Right atrium auricular region (tissue), 2 donors: ENCODE measurements around the gene RPL41. TPM values are rescaled to one million over a fixed set of nuclear protein-coding genes. Genes with fewer than 3 reads are reported as not detected.
"Not testable (repeated sequence)": the region's sequence is repeated elsewhere in the genome, so short reads cannot be mapped to it uniquely, and the experiment has no call there.

Experiments used
- DNase-seq: peaks from one replicate; pipeline ENCODE4 v3.0.0-alpha.2; 2019; ENCODE audit warnings: low spot score
- H3K27ac ChIP-seq, 2 donors: fragments of 200-600 bp; sonication (generic); 1 replicate in 1 of 2; 2 replicates in 1 of 2; pipeline ENCODE4 v1.5.1; 2016 to 2019
- H3K27me3 ChIP-seq, 2 donors: fragments of 200-600 bp; sonication (generic); one replicate each; pipeline versions ENCODE4 v1.5.1 to v1.6.0; 2017 to 2019
- H3K36me3 ChIP-seq: fragments of 200-600 bp; sonication (generic); one replicate; pipeline ENCODE4 v1.5.1; 2016
- H3K4me1 ChIP-seq, 2 donors: fragments of 200-600 bp; sonication (generic); one replicate each; pipeline versions ENCODE4 v1.5.1 to v1.6.0; 2017 to 2019
- H3K4me3 ChIP-seq, 2 donors: fragments of 200-600 bp; sonication (generic); 1 replicate in 1 of 2; 2 replicates in 1 of 2; pipeline ENCODE4 v1.5.1; 2017 to 2019; ENCODE audit warnings: mild to moderate bottlenecking in 1 of 2, moderate library complexity in 1 of 2
- H3K9me3 ChIP-seq, 2 donors: fragments of 200-600 bp; sonication (generic); one replicate each; pipeline ENCODE4 v1.5.1; 2019
- total RNA-seq, 2 donors: library from RNA; depleted of rRNA; stranded (reverse); fragments of >200 nt; gene quantifications; one replicate each; pipeline ENCODE4 v1.1.0, GENCODE V29; 2016
- TF ChIP-seq, protein P1 (sequence below), 2 donors: fragments of 200-600 bp; sonication (generic); IDR thresholded peaks; one replicate each; pipeline ENCODE4 v1.5.1; 2019; ENCODE audit warnings: antibody characterized with exemption in 2 of 2

Gene RPL41
- total RNA-seq, 2 donors from 2014 or later, result 606 to 2,188 TPM

DNA sequence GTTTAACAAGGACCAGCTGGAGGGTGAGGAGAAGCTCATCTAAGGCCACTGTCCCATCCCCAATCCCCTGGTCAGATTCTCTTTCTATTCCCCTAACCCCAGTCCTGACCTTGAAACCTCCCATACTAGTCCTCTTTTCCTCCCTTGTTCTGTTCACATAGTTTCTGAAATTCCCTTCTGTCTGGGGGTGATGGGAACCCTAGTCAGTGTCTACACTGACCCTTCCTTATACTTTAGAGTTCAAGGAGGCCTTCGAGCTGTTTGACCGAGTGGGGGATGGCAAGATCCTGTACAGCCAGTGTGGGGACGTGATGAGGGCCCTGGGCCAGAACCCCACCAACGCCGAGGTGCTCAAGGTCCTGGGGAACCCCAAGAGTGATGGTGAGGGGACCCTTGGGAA, 38.4 kb downstream of the RPL41 start:
- H3K27me3 ChIP-seq, result no peaks in the 10 kb centered on the region
- H3K4me1 ChIP-seq, result peaks cover 0 to 29% of the 10 kb centered on the region in 2 donors
- no peak overlapping the region for H3K27ac ChIP-seq
- peaks cover 5% of the 10 kb centered on the region for H3K36me3 ChIP-seq
- H3K4me3 ChIP-seq, result no peak overlapping the region
- no peaks in the 10 kb centered on the region for H3K9me3 ChIP-seq
- no peak for DNase-seq
- TF ChIP-seq, protein P1, sequence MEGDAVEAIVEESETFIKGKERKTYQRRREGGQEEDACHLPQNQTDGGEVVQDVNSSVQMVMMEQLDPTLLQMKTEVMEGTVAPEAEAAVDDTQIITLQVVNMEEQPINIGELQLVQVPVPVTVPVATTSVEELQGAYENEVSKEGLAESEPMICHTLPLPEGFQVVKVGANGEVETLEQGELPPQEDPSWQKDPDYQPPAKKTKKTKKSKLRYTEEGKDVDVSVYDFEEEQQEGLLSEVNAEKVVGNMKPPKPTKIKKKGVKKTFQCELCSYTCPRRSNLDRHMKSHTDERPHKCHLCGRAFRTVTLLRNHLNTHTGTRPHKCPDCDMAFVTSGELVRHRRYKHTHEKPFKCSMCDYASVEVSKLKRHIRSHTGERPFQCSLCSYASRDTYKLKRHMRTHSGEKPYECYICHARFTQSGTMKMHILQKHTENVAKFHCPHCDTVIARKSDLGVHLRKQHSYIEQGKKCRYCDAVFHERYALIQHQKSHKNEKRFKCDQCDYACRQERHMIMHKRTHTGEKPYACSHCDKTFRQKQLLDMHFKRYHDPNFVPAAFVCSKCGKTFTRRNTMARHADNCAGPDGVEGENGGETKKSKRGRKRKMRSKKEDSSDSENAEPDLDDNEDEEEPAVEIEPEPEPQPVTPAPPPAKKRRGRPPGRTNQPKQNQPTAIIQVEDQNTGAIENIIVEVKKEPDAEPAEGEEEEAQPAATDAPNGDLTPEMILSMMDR (IDR thresholded peaks at IDR 0.05), result no peak

DNA sequence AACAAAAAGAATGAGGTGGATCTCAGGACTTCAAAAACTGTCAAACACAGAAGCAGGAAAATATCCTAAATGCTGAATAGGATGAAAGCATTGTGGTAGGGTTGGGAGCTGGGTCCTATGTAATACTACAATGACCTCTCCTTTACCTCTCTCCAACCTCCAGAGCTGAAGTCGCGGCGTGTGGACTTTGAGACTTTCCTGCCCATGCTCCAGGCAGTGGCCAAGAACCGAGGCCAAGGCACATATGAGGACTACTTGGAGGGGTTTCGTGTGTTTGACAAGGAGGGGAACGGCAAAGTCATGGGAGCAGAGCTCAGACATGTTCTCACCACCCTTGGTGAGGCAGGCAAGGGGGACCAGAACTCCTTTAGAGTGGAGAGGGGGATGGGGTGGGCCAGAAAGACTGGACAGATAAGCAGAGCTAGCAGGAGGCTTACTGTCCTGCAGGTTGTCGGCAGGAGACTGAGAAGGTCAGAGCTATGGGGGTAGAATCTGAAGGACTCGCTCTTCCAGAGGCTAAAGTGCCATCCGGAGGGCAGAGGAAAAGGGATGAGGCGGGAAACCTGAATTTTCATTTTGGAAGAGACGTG, 38.9 kb downstream of the RPL41 start:
- Histone ChIP-seq H3K27ac (no peak overlapping the region), H3K4me3 (no peak overlapping the region), H3K4me1 (peaks cover 0 to 35% of the 10 kb centered on the region in 2 donors), H3K36me3 (peaks cover 11% of the 10 kb centered on the region), H3K27me3 (no peaks in the 10 kb centered on the region), H3K9me3 (no peaks in the 10 kb centered on the region)
- TF ChIP-seq, protein P1 (IDR thresholded peaks at IDR 0.05), result no peak
- DNase-seq, result no peak

DNA sequence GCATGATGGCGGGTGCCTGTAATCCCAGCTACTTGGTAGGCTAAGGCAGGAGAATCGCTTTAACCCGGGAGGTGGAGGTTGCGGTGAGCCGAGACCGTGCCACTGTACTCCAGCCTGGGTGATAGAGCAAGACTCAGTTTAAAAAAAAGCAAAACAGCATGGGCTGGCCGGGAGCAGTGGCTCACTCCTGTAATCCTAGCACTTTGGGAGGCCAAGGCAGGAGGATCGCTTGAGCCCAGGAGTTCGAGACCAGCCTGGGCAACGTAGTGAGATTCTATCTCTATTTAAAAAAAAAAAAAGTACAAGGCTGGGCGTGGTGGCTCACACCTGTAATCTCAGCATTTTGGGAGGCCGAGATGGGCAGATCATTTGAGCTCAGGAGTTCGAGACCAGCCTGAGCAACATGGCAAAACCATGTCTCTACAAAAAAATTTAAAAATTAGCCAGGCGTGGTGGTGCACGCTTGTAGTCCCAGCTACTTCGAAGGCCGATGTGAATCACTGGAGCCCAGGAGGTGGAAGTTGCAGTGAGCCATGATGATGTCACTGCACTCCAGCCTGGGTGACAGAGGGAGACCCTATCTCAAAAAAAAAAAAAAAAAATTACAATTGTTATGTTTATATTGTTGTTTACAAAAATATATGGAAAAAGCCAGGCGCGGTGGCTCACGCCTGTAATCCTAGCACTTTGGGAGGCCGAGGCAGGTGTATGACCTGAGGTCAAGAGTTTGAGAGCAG, 40.2 kb downstream of the RPL41 start:
- H3K27ac ChIP-seq, result peak overlapping the region; percentile 96 to 99
- H3K9me3 ChIP-seq, H3K27me3 ChIP-seq, DNase-seq: not testable (repeated sequence)
- H3K4me3 ChIP-seq, result peak overlapping the region; percentile 69 to 92
- H3K4me1 ChIP-seq, result peaks cover 0 to 42% of the 10 kb centered on the region in 2 donors
- peaks cover 23% of the 10 kb centered on the region for H3K36me3 ChIP-seq

DNA sequence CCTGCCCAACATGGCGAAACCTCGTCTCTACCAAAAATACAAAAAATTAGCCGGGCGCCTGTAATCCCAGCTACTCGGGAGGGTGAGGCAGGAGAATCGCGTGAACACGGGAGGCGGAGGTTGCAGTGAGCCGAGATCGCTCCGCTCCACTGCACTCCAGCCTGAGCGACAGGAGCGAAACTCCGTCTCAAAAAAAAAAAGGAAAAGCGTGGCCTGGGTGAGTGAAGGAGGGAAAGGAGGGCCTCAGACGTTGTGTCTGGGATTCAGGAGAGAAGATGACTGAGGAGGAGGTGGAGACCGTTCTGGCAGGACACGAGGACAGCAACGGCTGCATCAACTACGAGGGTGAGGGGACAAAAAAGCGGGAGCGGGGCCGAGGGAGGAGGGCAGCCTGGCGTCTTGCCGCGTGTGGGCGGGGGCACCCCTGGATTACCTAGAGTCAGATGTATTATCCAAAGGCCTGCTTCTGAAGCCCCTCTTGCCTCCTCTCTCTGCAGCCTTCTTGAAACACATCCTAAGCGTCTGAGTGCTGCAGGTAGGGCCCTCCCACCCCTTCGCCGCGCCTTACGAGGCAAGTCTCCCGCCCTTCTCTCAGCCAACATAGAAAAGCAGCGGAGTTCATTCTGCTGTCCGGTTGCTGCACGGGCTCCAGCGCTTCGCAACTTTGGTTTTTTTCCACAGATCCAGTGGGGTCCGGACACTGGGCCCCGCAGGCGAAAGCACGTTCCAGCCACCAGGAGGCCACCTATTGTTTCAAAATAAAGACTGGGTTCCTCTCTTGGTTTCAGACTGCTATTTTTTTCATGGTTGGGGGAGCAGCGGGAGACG, 41.0 kb downstream of the RPL41 start:
- H3K4me1 ChIP-seq, result peaks cover 0 to 46% of the 10 kb centered on the region in 2 donors
- DNase-seq, result peak; percentile 84
- H3K9me3 ChIP-seq, result no peaks in the 10 kb centered on the region
- H3K27me3 ChIP-seq, result no peaks in the 10 kb centered on the region
- peak overlapping the region; percentile 96 to 99 for H3K27ac ChIP-seq
- H3K36me3 ChIP-seq, result peaks cover 31% of the 10 kb centered on the region
- H3K4me3 ChIP-seq, result peak overlapping the region; percentile 69 to 92
- TF ChIP-seq, protein P1 (IDR thresholded peaks at IDR 0.05), result peak; percentile 49 to 74

DNA sequence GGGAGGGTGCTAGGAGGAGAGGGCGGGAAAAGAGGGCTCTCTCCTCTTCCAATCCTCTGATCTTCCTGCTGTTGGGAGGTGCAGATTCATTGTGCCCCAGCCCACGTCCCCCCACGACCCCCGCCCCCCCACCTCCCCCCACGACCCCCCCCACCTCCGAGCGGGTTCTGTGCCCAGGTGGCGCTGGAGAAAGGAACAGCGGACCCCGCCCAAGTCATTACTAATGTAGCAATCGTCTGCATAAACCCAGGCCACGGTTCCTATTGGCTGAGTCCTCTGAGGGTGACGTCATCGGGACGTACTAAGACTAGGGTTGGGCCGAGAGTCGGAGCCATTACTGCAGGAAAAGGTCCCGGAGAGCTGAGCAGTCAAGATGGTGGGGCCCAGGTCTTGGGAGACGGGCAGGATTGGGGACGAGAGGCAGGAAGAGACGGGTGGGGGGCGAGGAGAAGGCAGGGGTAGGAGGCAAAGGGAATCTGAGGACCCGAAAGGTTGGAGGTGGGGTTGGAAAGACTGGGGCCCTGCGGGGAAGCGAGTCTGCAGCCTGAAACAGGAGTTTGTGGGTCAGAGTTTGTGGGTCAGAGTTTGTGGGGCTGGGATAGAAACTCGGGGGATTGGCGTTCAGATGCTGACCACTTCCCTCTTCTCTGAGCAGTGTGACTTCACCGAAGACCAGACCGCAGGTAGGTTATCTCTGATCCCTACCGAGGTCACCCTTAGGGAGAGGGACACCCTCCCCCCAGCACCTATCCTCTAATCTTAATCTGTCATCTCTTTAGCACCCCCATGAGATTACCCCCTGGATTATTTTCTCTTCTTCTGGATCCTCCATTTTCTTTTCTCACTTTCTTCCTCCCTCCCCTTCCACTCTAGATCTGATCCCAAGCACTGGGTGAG, 41.8 kb downstream of the RPL41 start, which contains the start of gene MYL6:
MYL6 (plus strand) TSS at position 331 of the 897 bp plus-strand sequence; CDS start at position 374, 43 bp downstream.
- peak within 1 kb of the TSS; percentile 96 to 99 for H3K27ac ChIP-seq
- peaks cover 40% of the 10 kb centered on the region for H3K36me3 ChIP-seq
- TF ChIP-seq, protein P1 (IDR thresholded peaks at IDR 0.05), result peak in 1 of 2 donors; percentile 9
- peak; percentile 100 for DNase-seq
- no peaks in the 10 kb centered on the region for H3K9me3 ChIP-seq
- peaks cover 0 to 41% of the 10 kb centered on the region in 2 donors for H3K4me1 ChIP-seq
- peak within 1 kb of the TSS; percentile 69 to 92 for H3K4me3 ChIP-seq
- no peaks in the 10 kb centered on the region for H3K27me3 ChIP-seq
